HG03558 (cell line): ENCODE measurements around the gene STC2.
"Not testable (repeated sequence)": the region's sequence is repeated elsewhere in the genome, so short reads cannot be mapped to it uniquely, and the experiment has no call there.

Experiments used
- ATAC-seq: cut with Tn5 transposase; IDR thresholded peaks from one replicate; pipeline ENCODE4 v1.9.1; 2021; ENCODE audit warnings: moderate number of reproducible peaks; ENCODE audit not compliant: unreplicated experiment; ENCODE audit errors: extremely low read depth

Gene STC2

GRCh38 chr5:173327948-173328843 lies at the start of gene STC2:
TSS of gene STC2 (minus strand) at chr5:173328414. CDS start at chr5:173328193, 221 bp downstream.
- ATAC-seq: peak; percentile 34

- no peak for ATAC-seq
These were observed 43.2 kb upstream of the STC2 start for GRCh38 chr5:173371400-173371799.

- not testable (repeated sequence) for ATAC-seq
These were observed 35.2 kb upstream of the STC2 start for GRCh38 chr5:173363406-173363805.

GRCh38 chr5:173355561-173355960 lies 27.3 kb upstream of the STC2 start:
- ATAC-seq: no peak

GRCh38 chr5:173354645-173355044 lies 26.4 kb upstream of the STC2 start:
- ATAC-seq: no peak

GRCh38 chr5:173352366-173353349 lies 24.4 kb upstream of the STC2 start:
- ATAC-seq: no peak

GRCh38 chr5:173342813-173343755 lies 14.9 kb upstream of the STC2 start:
- no peak for ATAC-seq

GRCh38 chr5:173341961-173342430 lies 13.8 kb upstream of the STC2 start:
- no peak for ATAC-seq

- no peak for ATAC-seq
These were observed 12.8 kb upstream of the STC2 start for GRCh38 chr5:173340984-173341383.

GRCh38 chr5:173340451-173340850 lies 12.2 kb upstream of the STC2 start:
- ATAC-seq: no peak

- no peak for ATAC-seq
These were observed 11.1 kb upstream of the STC2 start for GRCh38 chr5:173339286-173339685.

GRCh38 chr5:173338380-173339015 lies 10.3 kb upstream of the STC2 start:
- ATAC-seq: no peak

- ATAC-seq: no peak
These were observed 6.6 kb upstream of the STC2 start for GRCh38 chr5:173334808-173335207.

- no peak for ATAC-seq
These were observed 5.9 kb upstream of the STC2 start for GRCh38 chr5:173333925-173334661.

GRCh38 chr5:173331956-173332479 lies 3.8 kb upstream of the STC2 start:
- ATAC-seq: peak; percentile 39

- ATAC-seq: no peak
These were observed 3.1 kb upstream of the STC2 start for GRCh38 chr5:173331287-173331686.

- no peak for ATAC-seq
These were observed 2.4 kb upstream of the STC2 start for GRCh38 chr5:173330338-173331206.
